Stomach (tissue), 4 donors: ENCODE data around the gene METRN.

Experiments used
- CTCF ChIP-seq, 7 experiments: fragments of 450-650 bp in 4 of 7; fragments of 200-600 bp in 3 of 7; sonication (generic) in 3 of 7; IDR thresholded peaks; one replicate each; pipeline ENCODE4 v1.5.1; 2016 to 2019; ENCODE audit warnings: antibody characterized with exemption in 7 of 7, control low read depth in 2 of 7, mild to moderate bottlenecking in 1 of 7
- EP300 ChIP-seq: sonication (generic); formaldehyde crosslinking; IDR thresholded peaks from one replicate; pipeline ENCODE4 v1.6.1; 2017; ENCODE audit warnings: antibody characterized with exemption
- POLR2A ChIP-seq, 4 donors: fragments of 450-650 bp; IDR thresholded peaks; one replicate each; pipeline ENCODE4 v1.6.1; 2016; ENCODE audit warnings: antibody characterized with exemption in 4 of 4, control low read depth in 2 of 4, mild to moderate bottlenecking in 1 of 4, moderate library complexity in 1 of 4

GRCh38 chr16:746637-747036, 31.7 kb downstream of the METRN start:
- TF ChIP-seq CTCF (IDR thresholded peaks at IDR 0.05) = no peak
- no peak for TF ChIP-seq POLR2A (IDR thresholded peaks at IDR 0.05)
- TF ChIP-seq EP300 = no peak
